ENCODE results near the gene DDX10. TPM values are rescaled to one million over a fixed set of nuclear protein-coding genes. Genes with fewer than 3 reads are reported as not detected.
"Not testable (repeated sequence)": the region's sequence is repeated elsewhere in the genome, so short reads cannot be mapped to it uniquely, and the experiment has no call there.

Gene DDX10
- total and polyA plus RNA-seq, 12 donors, result 10.6 to 141 (median 22.6) TPM

- no peak for TF ChIP-seq CTCF (IDR thresholded peaks at IDR 0.05)
- TF ChIP-seq POLR2A (IDR thresholded peaks at IDR 0.05), result no peak
- intact Hi-C loops (cut with DNase I), result no loop called here
- 71 to 89% (median 78%) methylated on average over 1 of the region's 1 CpG for WGBS, 4 donors
Observed at GRCh38 chr11:108818971-108819370, 154.1 kb downstream of the DDX10 start.

GRCh38 chr11:108819957-108820356 is 155.1 kb downstream of the DDX10 start:
- Histone ChIP-seq H3K4me1 (replicated peaks in 1 of 2) (no peaks in the 10 kb centered on the region), H3K9me3 (replicated peaks in 1 of 3) (no peaks in the 10 kb centered on the region), H3K27me3 (no peaks in the 10 kb centered on the region), H3K27ac (no peak overlapping the region), H3K4me3 (no peak overlapping the region), H3K36me3 (replicated peaks in 1 of 2) (no peaks in the 10 kb centered on the region)
- no peak for DNase-seq
- 76 to 88% (median 83%) methylated on average over 2 of the region's 2 CpGs for WGBS, 4 donors
- intact Hi-C loops (cut with DNase I), result no loop called here
- TF ChIP-seq CTCF (IDR thresholded peaks at IDR 0.05) (no peak), POLR2A (IDR thresholded peaks at IDR 0.05) (no peak)

More at GRCh38 chr11:108818971-108819370, 154.1 kb downstream of the DDX10 start:
- DNase-seq, result no peak
- no peaks in the 10 kb centered on the region for H3K9me3 ChIP-seq (replicated peaks in 1 of 3)
- H3K4me1 ChIP-seq (replicated peaks in 1 of 2), result no peaks in the 10 kb centered on the region
- no peaks in the 10 kb centered on the region for H3K27me3 ChIP-seq
- H3K27ac ChIP-seq, result no peak overlapping the region
- H3K36me3 ChIP-seq (replicated peaks in 1 of 2), result no peaks in the 10 kb centered on the region
- no peak overlapping the region for H3K4me3 ChIP-seq

GRCh38 chr11:108823960-108824359 is 159.1 kb downstream of the DDX10 start:
- intact Hi-C loops (cut with DNase I); H3K4me3 ChIP-seq: not testable (repeated sequence)

GRCh38 chr11:108824545-108824944 is 159.7 kb downstream of the DDX10 start:
- WGBS, 4 donors, result 66 to 77% (median 75%) methylated on average over 3 of the region's 3 CpGs
- Histone ChIP-seq H3K4me1 (replicated peaks in 1 of 2) (no peaks in the 10 kb centered on the region), H3K36me3 (replicated peaks in 1 of 2) (no peaks in the 10 kb centered on the region), H3K4me3 (no peak overlapping the region), H3K27ac (no peak overlapping the region), H3K27me3 (no peaks in the 10 kb centered on the region), H3K9me3 (replicated peaks in 1 of 3) (no peaks in the 10 kb centered on the region)
- no peak for DNase-seq
- intact Hi-C loops (cut with DNase I), result no loop called here
- TF ChIP-seq CTCF (IDR thresholded peaks at IDR 0.05) (no peak), POLR2A (IDR thresholded peaks at IDR 0.05) (no peak)

More at GRCh38 chr11:108823960-108824359, 159.1 kb downstream of the DDX10 start:
- not testable (repeated sequence) for H3K4me1 ChIP-seq (replicated peaks in 1 of 2); H3K27me3 ChIP-seq; DNase-seq; H3K9me3 ChIP-seq (replicated peaks in 1 of 3); H3K36me3 ChIP-seq (replicated peaks in 1 of 2); H3K27ac ChIP-seq
- 97 to 98% (median 97%) methylated on average over 11 of the region's 11 CpGs for WGBS, 4 donors

- no peak for DNase-seq
- TF ChIP-seq CTCF (IDR thresholded peaks at IDR 0.05) (no peak), POLR2A (IDR thresholded peaks at IDR 0.05) (no peak)
- no peaks in the 10 kb centered on the region for H3K9me3 ChIP-seq (replicated peaks in 1 of 3)
- no peak overlapping the region for H3K27ac ChIP-seq
- intact Hi-C loops (cut with DNase I), result no loop called here
- no peaks in the 10 kb centered on the region for H3K36me3 ChIP-seq (replicated peaks in 1 of 2)
- no peak overlapping the region for H3K4me3 ChIP-seq
- no peaks in the 10 kb centered on the region for H3K27me3 ChIP-seq
- whole genome bisulfite sequencing, 4 donors, result 91 to 97% (median 92%) methylated on average over 1 of the region's 1 CpG
- no peaks in the 10 kb centered on the region for H3K4me1 ChIP-seq (replicated peaks in 1 of 2)
Observed at GRCh38 chr11:108825381-108825780, 160.5 kb downstream of the DDX10 start.

Data from adrenal gland (tissue), 12 donors.